Hepatocyte (in vitro differentiated cells): ENCODE results near the gene TMEM245. TPM values are rescaled to one million over a fixed set of nuclear protein-coding genes. Genes with fewer than 3 reads are reported as not detected.

ENCODE experiments used
- DNase-seq: peaks from one replicate; pipeline ENCODE4 v3.0.0-alpha.2; 2016; ENCODE audit warnings: low spot score
- H2AFZ ChIP-seq: fragments of 200-600 bp; sonication (generic); 2 replicates; pipeline ENCODE4 v1.6.0; 2016; ENCODE audit warnings: antibody characterized with exemption, mild to moderate bottlenecking
- H3K27ac ChIP-seq: fragments of 200-600 bp; sonication (generic); 2 replicates; pipeline ENCODE4 v1.5.1; 2016; ENCODE audit warnings: mild to moderate bottlenecking
- H3K27me3 ChIP-seq: fragments of 200-600 bp; sonication (generic); 2 replicates; pipeline ENCODE4 v1.6.1; 2016
- H3K36me3 ChIP-seq: fragments of 200-600 bp; sonication (generic); replicated peaks from 2 replicates; pipeline ENCODE4 v1.5.1; 2016; ENCODE audit warnings: low read depth; ENCODE audit not compliant: insufficient read depth
- H3K4me1 ChIP-seq: fragments of 200-600 bp; sonication (generic); 2 replicates; pipeline ENCODE4 v1.5.1; 2016; ENCODE audit warnings: mild to moderate bottlenecking, moderate library complexity; ENCODE audit not compliant: insufficient read depth
- H3K4me2 ChIP-seq: fragments of 200-600 bp; sonication (generic); 2 replicates; pipeline ENCODE4 v1.6.0; 2016
- H3K4me3 ChIP-seq: fragments of 200-600 bp; sonication (generic); 2 replicates; pipeline ENCODE4 v1.5.1; 2016; ENCODE audit warnings: mild to moderate bottlenecking
- H3K79me2 ChIP-seq: fragments of 200-600 bp; sonication (generic); 2 replicates; pipeline ENCODE4 v1.6.0; 2017; ENCODE audit warnings: mild to moderate bottlenecking
- H3K9me2 ChIP-seq: fragments of 200-600 bp; sonication (generic); replicated peaks from 2 replicates; pipeline ENCODE4 v1.6.0; 2017; ENCODE audit warnings: mild to moderate bottlenecking; ENCODE audit not compliant: insufficient read depth
- H3K9me3 ChIP-seq: fragments of 200-600 bp; sonication (generic); 2 replicates; pipeline ENCODE4 v1.5.1; 2016; ENCODE audit warnings: low read depth, mild to moderate bottlenecking
- H4K20me1 ChIP-seq: fragments of 200-600 bp; sonication (generic); 2 replicates; pipeline ENCODE4 v1.6.0; 2016; ENCODE audit warnings: mild to moderate bottlenecking; ENCODE audit not compliant: insufficient read depth, poor library complexity, severe bottlenecking
- EZH2 ChIP-seq: fragments of 200-600 bp; sonication (generic); IDR thresholded peaks from 2 replicates; pipeline ENCODE4 v1.6.1; 2016; ENCODE audit warnings: antibody characterized with exemption, mild to moderate bottlenecking, borderline replicate concordance
- EZH2phosphoT487 ChIP-seq: fragments of 200-600 bp; sonication (generic); IDR thresholded peaks from one replicate; pipeline ENCODE4 v1.6.1; 2018; ENCODE audit warnings: antibody characterized with exemption, mild to moderate bottlenecking, low read depth, moderate library complexity; ENCODE audit not compliant: unreplicated experiment, severe bottlenecking
- WGBS: methylation state at CpG from one replicate; pipeline ENCODE4 v1.1.6; 2016; ENCODE audit warnings: low lambda C conversion rate; ENCODE audit errors: missing lambda C conversion rate; 5-methylcytosine and 5-hydroxymethylcytosine counted together
- polyA plus RNA-seq: library from polyadenylated mRNA; unstranded; fragments of >200 nt; fragmentation: Nextera tagmentation; extraction: Ambion mirVana; gene quantifications from 2 replicates; pipeline ENCODE4 v1.2.1, GENCODE V29; 2016
- total RNA-seq: library from RNA; depleted of rRNA; stranded (reverse); fragments of >200 nt; gene quantifications from 2 replicates; pipeline ENCODE4 v1.2.3, GENCODE V29; 2014
- TF ChIP-seq, protein P1 (sequence below): fragments of 200-600 bp; sonication (generic); IDR thresholded peaks from 2 replicates; pipeline ENCODE4 v1.5.1; 2016; ENCODE audit warnings: antibody characterized with exemption, mild to moderate bottlenecking; ENCODE audit not compliant: poor library complexity

Gene TMEM245
- total and polyA plus RNA-seq, 2 experiments from 2014 or later = 63.5 to 122 TPM

- DNase-seq = no peak
- no peak overlapping the region for H3K27ac ChIP-seq
- no peaks in the 10 kb centered on the region for H3K9me3 ChIP-seq
- WGBS = 80% methylated on average over 2 of the region's 2 CpGs
- H3K4me1 ChIP-seq = no peaks in the 10 kb centered on the region
- H3K4me3 ChIP-seq = no peak overlapping the region
- TF ChIP-seq, protein P1, sequence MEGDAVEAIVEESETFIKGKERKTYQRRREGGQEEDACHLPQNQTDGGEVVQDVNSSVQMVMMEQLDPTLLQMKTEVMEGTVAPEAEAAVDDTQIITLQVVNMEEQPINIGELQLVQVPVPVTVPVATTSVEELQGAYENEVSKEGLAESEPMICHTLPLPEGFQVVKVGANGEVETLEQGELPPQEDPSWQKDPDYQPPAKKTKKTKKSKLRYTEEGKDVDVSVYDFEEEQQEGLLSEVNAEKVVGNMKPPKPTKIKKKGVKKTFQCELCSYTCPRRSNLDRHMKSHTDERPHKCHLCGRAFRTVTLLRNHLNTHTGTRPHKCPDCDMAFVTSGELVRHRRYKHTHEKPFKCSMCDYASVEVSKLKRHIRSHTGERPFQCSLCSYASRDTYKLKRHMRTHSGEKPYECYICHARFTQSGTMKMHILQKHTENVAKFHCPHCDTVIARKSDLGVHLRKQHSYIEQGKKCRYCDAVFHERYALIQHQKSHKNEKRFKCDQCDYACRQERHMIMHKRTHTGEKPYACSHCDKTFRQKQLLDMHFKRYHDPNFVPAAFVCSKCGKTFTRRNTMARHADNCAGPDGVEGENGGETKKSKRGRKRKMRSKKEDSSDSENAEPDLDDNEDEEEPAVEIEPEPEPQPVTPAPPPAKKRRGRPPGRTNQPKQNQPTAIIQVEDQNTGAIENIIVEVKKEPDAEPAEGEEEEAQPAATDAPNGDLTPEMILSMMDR = no peak
- TF ChIP-seq EZH2 (no peak), EZH2phosphoT487 (no peak)
- peaks cover 20% of the 10 kb centered on the region for H3K79me2 ChIP-seq
- no peaks in the 10 kb centered on the region for H3K36me3 ChIP-seq
- H2AFZ ChIP-seq = no peak overlapping the region
- H3K4me2 ChIP-seq = no peak overlapping the region
- no peaks in the 10 kb centered on the region for H3K27me3 ChIP-seq
- no peaks in the 10 kb centered on the region for H3K9me2 ChIP-seq
- H4K20me1 ChIP-seq = no peaks in the 10 kb centered on the region
Measured at GRCh38 chr9:108994695-108995094, 125.1 kb downstream of the TMEM245 start.

DNA sequence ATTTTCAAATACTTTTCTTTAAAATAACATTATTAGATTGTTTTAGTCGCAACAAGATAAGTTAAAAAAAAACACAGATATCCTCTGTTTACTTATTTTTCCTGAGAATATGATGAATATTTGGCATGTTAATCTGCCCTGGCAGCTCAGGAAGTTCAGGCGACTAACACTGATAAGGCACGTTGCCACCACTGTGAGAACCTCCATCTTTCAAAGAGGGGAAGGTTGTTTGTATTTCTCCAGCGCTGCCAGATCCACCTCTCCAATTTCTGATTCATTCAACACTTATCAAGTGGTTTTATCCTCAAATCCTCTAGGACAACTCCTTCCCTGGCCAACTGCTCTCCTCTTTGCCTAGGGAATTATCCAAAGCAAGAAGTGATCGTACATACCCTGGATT lies 128.3 kb downstream of the TMEM245 start:
- Histone ChIP-seq H3K4me3 (no peak overlapping the region), H3K4me2 (no peak overlapping the region), H3K36me3 (no peaks in the 10 kb centered on the region), H3K27me3 (no peaks in the 10 kb centered on the region), H3K79me2 (peaks cover 3% of the 10 kb centered on the region), H3K9me3 (no peaks in the 10 kb centered on the region), H3K9me2 (no peaks in the 10 kb centered on the region), H4K20me1 (no peaks in the 10 kb centered on the region), H2AFZ (no peak overlapping the region), H3K27ac (no peak overlapping the region), H3K4me1 (no peaks in the 10 kb centered on the region)
- DNase-seq = no peak
- no peak for TF ChIP-seq EZH2phosphoT487
- no peak for TF ChIP-seq EZH2
- TF ChIP-seq, protein P1 = no peak
- WGBS = 64% methylated on average over 5 of the region's 5 CpGs

GRCh38 chr9:108983885-108984284 lies 135.9 kb downstream of the TMEM245 start:
- no peaks in the 10 kb centered on the region for H4K20me1 ChIP-seq
- TF ChIP-seq, protein P1 = no peak
- no peak for TF ChIP-seq EZH2
- no peak for TF ChIP-seq EZH2phosphoT487
- H2AFZ ChIP-seq = no peak overlapping the region

GRCh38 chr9:108980893-108981292 lies 138.9 kb downstream of the TMEM245 start:
- H3K4me2 ChIP-seq = no peak overlapping the region
- no peak for TF ChIP-seq EZH2
- TF ChIP-seq, protein P1 = no peak
- TF ChIP-seq EZH2phosphoT487 = no peak
- no peak for DNase-seq
- H3K4me1 ChIP-seq = no peaks in the 10 kb centered on the region
- no peaks in the 10 kb centered on the region for H3K27me3 ChIP-seq
- no peaks in the 10 kb centered on the region for H4K20me1 ChIP-seq
- no peak overlapping the region for H3K27ac ChIP-seq
- no peaks in the 10 kb centered on the region for H3K36me3 ChIP-seq
- H3K9me2 ChIP-seq = no peaks in the 10 kb centered on the region
- H3K79me2 ChIP-seq = no peaks in the 10 kb centered on the region
- WGBS = 92% methylated on average over 2 of the region's 2 CpGs
- no peak overlapping the region for H3K4me3 ChIP-seq
- H3K9me3 ChIP-seq = no peaks in the 10 kb centered on the region
- no peak overlapping the region for H2AFZ ChIP-seq

More at GRCh38 chr9:108983885-108984284, 135.9 kb downstream of the TMEM245 start:
- DNase-seq = no peak
- H3K27me3 ChIP-seq = no peaks in the 10 kb centered on the region
- no peak overlapping the region for H3K4me2 ChIP-seq
- H3K36me3 ChIP-seq = no peaks in the 10 kb centered on the region
- H3K4me1 ChIP-seq = no peaks in the 10 kb centered on the region
- H3K9me3 ChIP-seq = no peaks in the 10 kb centered on the region
- H3K79me2 ChIP-seq = no peaks in the 10 kb centered on the region
- H3K9me2 ChIP-seq = no peaks in the 10 kb centered on the region
- H3K27ac ChIP-seq = no peak overlapping the region
- H3K4me3 ChIP-seq = no peak overlapping the region
